ENCODE data around the gene VPS72. TPM values are rescaled to one million over a fixed set of nuclear protein-coding genes. Genes with fewer than 3 reads are reported as not detected.

VPS72 gene
- total and polyA plus RNA-seq, 2 donors (not counting 3 experiments of a cell fraction or from before 2014, with no cell fraction given): 76.2 to 85.2 TPM

DNA sequence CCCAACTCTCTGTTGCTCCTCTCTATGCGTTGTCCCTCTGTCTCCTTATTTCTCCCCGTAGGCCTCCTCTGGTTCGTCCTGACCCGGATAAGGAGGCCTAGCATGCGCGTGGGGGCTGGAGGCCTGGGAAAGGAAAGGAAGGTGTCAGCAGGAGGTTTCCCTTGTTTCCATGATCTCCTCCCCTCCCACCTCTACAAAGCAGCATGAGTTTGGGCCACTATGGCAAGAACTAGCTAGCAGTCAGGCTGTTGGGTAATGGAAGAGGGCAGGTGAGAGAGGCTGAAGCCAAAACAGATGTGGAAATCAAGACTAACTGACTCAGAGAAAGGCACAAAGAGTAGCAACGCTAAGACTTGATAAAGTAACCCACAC, 42.9 kb downstream of the VPS72 start:
- ChIA-PET POLR2A (interaction anchor here (0.6 to 0.7 kb wide), 2 partner anchors 18 to 288 kb away, joined by 3 read pairs; no protein-coding TSS in a partner anchor), CTCF (interaction anchor here (1.0 kb wide), 1 partner anchor 47 kb away, joined by 5 read pairs; no protein-coding TSS in a partner anchor)
- Histone ChIP-seq H4K20me1 (replicated peaks; ENCODE audit: control insufficient read depth, extremely low read depth, insufficient read depth, low read length) (no peaks in the 10 kb centered on the region), H3K4me3 (replicated peaks in 1 of 3; ENCODE audit: insufficient read depth in 1 of 3, low read depth in 1 of 3, low read length in 3 of 3) (peak overlapping the region in 2 of 3 experiments; percentile 49 to 81), H3K27me3 (ENCODE audit: control insufficient read depth in 2 of 2, insufficient read depth in 2 of 2, low read length in 2 of 2) (no peaks in the 10 kb centered on the region), H3K79me2 (ENCODE audit: control insufficient read depth, insufficient read depth, low read length) (no peaks in the 10 kb centered on the region), H3K27ac (ENCODE audit: insufficient read depth, low read depth, low read length) (no peak overlapping the region), H3K4me1 (ENCODE audit: control insufficient read depth, extremely low read depth, insufficient read depth, low read length) (peaks cover 29% of the 10 kb centered on the region), H3K9me1 (replicated peaks; ENCODE audit: control insufficient read depth, extremely low read depth, insufficient read depth, low read length) (no peaks in the 10 kb centered on the region), H2AFZ (ENCODE audit: low read depth, low read length) (peak overlapping the region; percentile 37), H3K36me3 (ENCODE audit: control insufficient read depth in 2 of 2, extremely low read depth in 1 of 2, insufficient read depth in 2 of 2, low read length in 2 of 2) (peaks cover 0 to 5% of the 10 kb centered on the region in 2 experiments), H3K4me2 (ENCODE audit: insufficient read depth, low read length) (peak overlapping the region; percentile 96), H3K9me3 (replicated peaks; ENCODE audit: control insufficient read depth, insufficient read depth, low read length) (no peaks in the 10 kb centered on the region), H3K9ac (replicated peaks; ENCODE audit: extremely low read depth, insufficient read depth, low read length) (peak overlapping the region; percentile 66)
- DNase-seq (ENCODE audit: low read depth, low spot score): peak; percentile 58
- TF ChIP-seq JUN (IDR thresholded peaks at IDR 0.05; ENCODE audit: borderline replicate concordance, insufficient read depth, insufficient read length, low read depth) (no peak), POLR2AphosphoS5 (IDR thresholded peaks at IDR 0.05; ENCODE audit: insufficient read depth, low read depth, low read length) (no peak), FOS (IDR thresholded peaks at IDR 0.05; ENCODE audit: borderline replicate concordance, insufficient read depth, low read length) (no peak), POLR2A (IDR thresholded peaks at IDR 0.05; ENCODE audit: low read depth, low read length) (no peak), GATA2 (IDR thresholded peaks at IDR 0.05; ENCODE audit: insufficient read depth, insufficient read length, low read depth, low read length) (no peak), MYC (IDR thresholded peaks at IDR 0.05; ENCODE audit: low read depth, low read length) (no peak), EZH2 (IDR thresholded peaks at IDR 0.05; ENCODE audit: borderline replicate concordance, low read depth, low read length, severe bottlenecking) (no peak)
- TF ChIP-seq, protein P1, sequence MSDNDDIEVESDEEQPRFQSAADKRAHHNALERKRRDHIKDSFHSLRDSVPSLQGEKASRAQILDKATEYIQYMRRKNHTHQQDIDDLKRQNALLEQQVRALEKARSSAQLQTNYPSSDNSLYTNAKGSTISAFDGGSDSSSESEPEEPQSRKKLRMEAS (IDR thresholded peaks at IDR 0.05; ENCODE audit: insufficient read depth, insufficient read length): no peak
- TF ChIP-seq, protein P2, sequence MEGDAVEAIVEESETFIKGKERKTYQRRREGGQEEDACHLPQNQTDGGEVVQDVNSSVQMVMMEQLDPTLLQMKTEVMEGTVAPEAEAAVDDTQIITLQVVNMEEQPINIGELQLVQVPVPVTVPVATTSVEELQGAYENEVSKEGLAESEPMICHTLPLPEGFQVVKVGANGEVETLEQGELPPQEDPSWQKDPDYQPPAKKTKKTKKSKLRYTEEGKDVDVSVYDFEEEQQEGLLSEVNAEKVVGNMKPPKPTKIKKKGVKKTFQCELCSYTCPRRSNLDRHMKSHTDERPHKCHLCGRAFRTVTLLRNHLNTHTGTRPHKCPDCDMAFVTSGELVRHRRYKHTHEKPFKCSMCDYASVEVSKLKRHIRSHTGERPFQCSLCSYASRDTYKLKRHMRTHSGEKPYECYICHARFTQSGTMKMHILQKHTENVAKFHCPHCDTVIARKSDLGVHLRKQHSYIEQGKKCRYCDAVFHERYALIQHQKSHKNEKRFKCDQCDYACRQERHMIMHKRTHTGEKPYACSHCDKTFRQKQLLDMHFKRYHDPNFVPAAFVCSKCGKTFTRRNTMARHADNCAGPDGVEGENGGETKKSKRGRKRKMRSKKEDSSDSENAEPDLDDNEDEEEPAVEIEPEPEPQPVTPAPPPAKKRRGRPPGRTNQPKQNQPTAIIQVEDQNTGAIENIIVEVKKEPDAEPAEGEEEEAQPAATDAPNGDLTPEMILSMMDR (IDR thresholded peaks at IDR 0.05; ENCODE audit: extremely low read depth in 1 of 2, insufficient read depth in 1 of 2, low read depth in 1 of 2, low read length in 2 of 2): no peak
- FAIRE-seq: peak; percentile 64
- intact Hi-C loops (cut with micrococcal nuclease) (loop anchor here (2.0 to 5.0 kb wide), 3 partner anchors 40 to 170 kb away; partner anchors contain the start of gene GABPB2), dilution Hi-C loops (cut with MboI; ENCODE audit: extremely low pct_ligation_motif_present, low sequenced_read_pairs) (no loop called here)
- TSS peak; percentile 33 for BruUV-seq (replicated peaks)
